Panc1 (cell line): ENCODE measurements around the gene RASGRP2. TPM values are rescaled to one million over a fixed set of nuclear protein-coding genes. Genes with fewer than 3 reads are reported as not detected.

Experiments
- ATAC-seq: fragments of 200-7000 bp; cut with Tn5 transposase; 2 replicates; pipeline ENCODE4 v1.9.1; 2020; ENCODE audit warnings: mild to moderate bottlenecking, moderate library complexity
- BruUV-seq: library from RNA; stranded (reverse); fragments of 400-500 nt; replicated peaks from 2 replicates; lab custom pipeline; 2021; lab: Mats Ljungman, UMichigan
- CTCF ChIA-PET: fragments of 300-600 bp; sonication (Branson Sonifier 250); formaldehyde crosslinking; loops from one replicate; lab custom pipeline; 2022; ENCODE audit warnings: antibody characterized with exemption; lab: Charles Lee
- POLR2A ChIA-PET: fragments of 300-600 bp; sonication (Branson Sonifier 250); formaldehyde crosslinking; loops from one replicate; lab custom pipeline; 2022; ENCODE audit warnings: antibody characterized with exemption; lab: Charles Lee
- DNase-seq: peaks from one replicate; pipeline ENCODE4 v3.0.0-alpha.2; 2010; ENCODE audit warnings: low read depth, low spot score
- H3K27ac ChIP-seq: 2 replicates; pipeline ENCODE4 v1.5.1; 2011; ENCODE audit warnings: mild to moderate bottlenecking, low read length, inconsistent platforms
- H3K27me3 ChIP-seq: fragments of 200-500 bp; sonication (Bioruptor generic); 2 replicates; pipeline ENCODE4 v1.6.0; 2014; ENCODE audit warnings: low read length, inconsistent platforms; ENCODE audit not compliant: control insufficient read depth, insufficient read depth
- H3K36me3 ChIP-seq: fragments of 200-500 bp; sonication (Bioruptor generic); 2 replicates; pipeline ENCODE4 v1.5.1; 2014; ENCODE audit warnings: inconsistent platforms, mild to moderate bottlenecking, low read length, moderate library complexity; ENCODE audit not compliant: control insufficient read depth, insufficient read depth
- H3K4me1 ChIP-seq: 2 replicates; pipeline ENCODE4 v1.5.1; 2011; ENCODE audit warnings: inconsistent platforms, mild to moderate bottlenecking, low read length, moderate library complexity; ENCODE audit not compliant: control insufficient read depth, insufficient read depth
- H3K4me3 ChIP-seq, 2 experiments: 2 replicates each; pipeline ENCODE4 v1.5.1; 2011 to 2012; ENCODE audit warnings: low read depth in 2 of 2, low read length in 2 of 2, mild to moderate bottlenecking in 2 of 2, inconsistent platforms in 1 of 2, moderate library complexity in 1 of 2
- H3K9me3 ChIP-seq: fragments of 200-500 bp; sonication (Bioruptor generic); 2 replicates; pipeline ENCODE4 v1.5.1; 2014; ENCODE audit warnings: low read depth, mild to moderate bottlenecking, inconsistent platforms, low read length, moderate library complexity; ENCODE audit not compliant: control insufficient read depth, insufficient read depth
- POLR2AphosphoS5 ChIP-seq: IDR thresholded peaks from 2 replicates; pipeline ENCODE4 v1.6.1; 2012; ENCODE audit warnings: mild to moderate bottlenecking, low read depth, low read length, moderate library complexity
- SIN3A ChIP-seq: IDR thresholded peaks from 2 replicates; pipeline ENCODE4 v1.6.1; 2012; ENCODE audit warnings: low read depth, mild to moderate bottlenecking, low read length, moderate library complexity, borderline replicate concordance; ENCODE audit not compliant: insufficient read depth
- TCF7L2 ChIP-seq: IDR thresholded peaks from 2 replicates; pipeline ENCODE4 v1.6.1; 2011; ENCODE audit warnings: mild to moderate bottlenecking, low read depth, low read length, inconsistent platforms
- in situ Hi-C: cut with HindIII; loops from 2 replicates; pipeline ENCODE4 v1.10.0; 2016; ENCODE audit warnings: low sequenced_read_pairs, low pct_unique_long_range_greater_than_20kb
- intact Hi-C: fragments of 100-400 bp; cut with micrococcal nuclease; formaldehyde crosslinking; loops from one replicate; pipeline ENCODE4 v1.10.0; 2022; ENCODE audit not compliant: unreplicated experiment
- total RNA-seq: library from RNA; stranded (reverse); gene quantifications from one replicate; pipeline ENCODE4 v1.2.1, GENCODE V29; 2021; ENCODE audit not compliant: unreplicated experiment
- TF ChIP-seq, protein P1 (sequence below): fragments of 450-650 bp; IDR thresholded peaks from 2 replicates; pipeline ENCODE4 v1.5.1; 2017; ENCODE audit warnings: mild to moderate bottlenecking
- TF ChIP-seq, protein P2 (sequence below), 2 experiments: IDR thresholded peaks; 2 replicates each; pipeline ENCODE4 v1.6.1; 2011 to 2012; ENCODE audit warnings: low read depth in 2 of 2, control low read depth in 1 of 2, low read length in 1 of 2, mild to moderate bottlenecking in 1 of 2, moderate library complexity in 1 of 2; ENCODE audit not compliant: insufficient read depth in 1 of 2

Gene RASGRP2
- total RNA-seq, 1 experiment from 2014 or later: 3.7 TPM

DNA sequence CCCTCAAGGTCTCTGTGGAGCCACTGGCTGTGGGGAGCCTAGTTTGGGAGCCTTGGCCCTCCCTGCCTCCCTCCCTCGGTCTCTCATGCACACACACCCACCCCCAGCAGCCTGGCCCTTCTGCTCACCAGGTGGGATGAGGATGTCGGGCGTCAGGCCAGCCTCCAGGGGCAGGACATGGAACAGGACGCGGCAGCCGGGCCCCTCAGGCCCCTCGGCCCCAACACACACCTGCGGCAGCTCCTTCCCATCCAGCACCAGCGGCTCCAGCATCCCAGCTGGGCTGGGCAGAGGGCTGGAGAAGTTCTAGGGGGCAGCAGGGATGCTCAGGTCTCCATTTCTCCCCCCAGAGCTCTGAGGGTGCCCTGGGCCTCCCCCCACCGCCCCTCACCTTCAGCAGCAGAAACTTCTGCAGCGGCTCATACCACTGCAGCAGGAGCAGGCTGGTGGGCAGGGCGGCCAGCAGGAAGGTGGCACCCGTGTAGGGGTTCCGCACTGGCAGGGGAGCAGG, 47.9 kb upstream of the RASGRP2 start:
- BruUV-seq: no TSS peak
- TF ChIP-seq TCF7L2 (no peak), POLR2AphosphoS5 (no peak), SIN3A (no peak)
- TF ChIP-seq, protein P1, sequence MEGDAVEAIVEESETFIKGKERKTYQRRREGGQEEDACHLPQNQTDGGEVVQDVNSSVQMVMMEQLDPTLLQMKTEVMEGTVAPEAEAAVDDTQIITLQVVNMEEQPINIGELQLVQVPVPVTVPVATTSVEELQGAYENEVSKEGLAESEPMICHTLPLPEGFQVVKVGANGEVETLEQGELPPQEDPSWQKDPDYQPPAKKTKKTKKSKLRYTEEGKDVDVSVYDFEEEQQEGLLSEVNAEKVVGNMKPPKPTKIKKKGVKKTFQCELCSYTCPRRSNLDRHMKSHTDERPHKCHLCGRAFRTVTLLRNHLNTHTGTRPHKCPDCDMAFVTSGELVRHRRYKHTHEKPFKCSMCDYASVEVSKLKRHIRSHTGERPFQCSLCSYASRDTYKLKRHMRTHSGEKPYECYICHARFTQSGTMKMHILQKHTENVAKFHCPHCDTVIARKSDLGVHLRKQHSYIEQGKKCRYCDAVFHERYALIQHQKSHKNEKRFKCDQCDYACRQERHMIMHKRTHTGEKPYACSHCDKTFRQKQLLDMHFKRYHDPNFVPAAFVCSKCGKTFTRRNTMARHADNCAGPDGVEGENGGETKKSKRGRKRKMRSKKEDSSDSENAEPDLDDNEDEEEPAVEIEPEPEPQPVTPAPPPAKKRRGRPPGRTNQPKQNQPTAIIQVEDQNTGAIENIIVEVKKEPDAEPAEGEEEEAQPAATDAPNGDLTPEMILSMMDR: no peak
- TF ChIP-seq, protein P2, sequence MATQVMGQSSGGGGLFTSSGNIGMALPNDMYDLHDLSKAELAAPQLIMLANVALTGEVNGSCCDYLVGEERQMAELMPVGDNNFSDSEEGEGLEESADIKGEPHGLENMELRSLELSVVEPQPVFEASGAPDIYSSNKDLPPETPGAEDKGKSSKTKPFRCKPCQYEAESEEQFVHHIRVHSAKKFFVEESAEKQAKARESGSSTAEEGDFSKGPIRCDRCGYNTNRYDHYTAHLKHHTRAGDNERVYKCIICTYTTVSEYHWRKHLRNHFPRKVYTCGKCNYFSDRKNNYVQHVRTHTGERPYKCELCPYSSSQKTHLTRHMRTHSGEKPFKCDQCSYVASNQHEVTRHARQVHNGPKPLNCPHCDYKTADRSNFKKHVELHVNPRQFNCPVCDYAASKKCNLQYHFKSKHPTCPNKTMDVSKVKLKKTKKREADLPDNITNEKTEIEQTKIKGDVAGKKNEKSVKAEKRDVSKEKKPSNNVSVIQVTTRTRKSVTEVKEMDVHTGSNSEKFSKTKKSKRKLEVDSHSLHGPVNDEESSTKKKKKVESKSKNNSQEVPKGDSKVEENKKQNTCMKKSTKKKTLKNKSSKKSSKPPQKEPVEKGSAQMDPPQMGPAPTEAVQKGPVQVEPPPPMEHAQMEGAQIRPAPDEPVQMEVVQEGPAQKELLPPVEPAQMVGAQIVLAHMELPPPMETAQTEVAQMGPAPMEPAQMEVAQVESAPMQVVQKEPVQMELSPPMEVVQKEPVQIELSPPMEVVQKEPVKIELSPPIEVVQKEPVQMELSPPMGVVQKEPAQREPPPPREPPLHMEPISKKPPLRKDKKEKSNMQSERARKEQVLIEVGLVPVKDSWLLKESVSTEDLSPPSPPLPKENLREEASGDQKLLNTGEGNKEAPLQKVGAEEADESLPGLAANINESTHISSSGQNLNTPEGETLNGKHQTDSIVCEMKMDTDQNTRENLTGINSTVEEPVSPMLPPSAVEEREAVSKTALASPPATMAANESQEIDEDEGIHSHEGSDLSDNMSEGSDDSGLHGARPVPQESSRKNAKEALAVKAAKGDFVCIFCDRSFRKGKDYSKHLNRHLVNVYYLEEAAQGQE (IDR thresholded peaks at IDR 0.05; ENCODE audit: insufficient read depth in 1 of 2, low read depth in 2 of 2, low read length in 1 of 2): no peak
- in situ Hi-C loops: no loop called here
- H3K4me3 ChIP-seq: no peak overlapping the region
- ChIA-PET POLR2A (interaction anchor here (1.1 kb wide), 2 partner anchors 13 to 35 kb away, joined by 3 to 5 read pairs; partner anchors contain the start of gene SF1), CTCF (interaction anchor here (0.6 kb wide), 2 partner anchors 10 to 374 kb away, joined by 3 to 9 read pairs; no protein-coding TSS in a partner anchor)
- H3K27ac ChIP-seq: no peak overlapping the region
- H3K4me1 ChIP-seq: no peaks in the 10 kb centered on the region
- DNase-seq: no peak
- H3K36me3 ChIP-seq: no peaks in the 10 kb centered on the region
- no peaks in the 10 kb centered on the region for H3K9me3 ChIP-seq
- no peaks in the 10 kb centered on the region for H3K27me3 ChIP-seq
- intact Hi-C loops: no loop called here
- no peak for ATAC-seq

DNA sequence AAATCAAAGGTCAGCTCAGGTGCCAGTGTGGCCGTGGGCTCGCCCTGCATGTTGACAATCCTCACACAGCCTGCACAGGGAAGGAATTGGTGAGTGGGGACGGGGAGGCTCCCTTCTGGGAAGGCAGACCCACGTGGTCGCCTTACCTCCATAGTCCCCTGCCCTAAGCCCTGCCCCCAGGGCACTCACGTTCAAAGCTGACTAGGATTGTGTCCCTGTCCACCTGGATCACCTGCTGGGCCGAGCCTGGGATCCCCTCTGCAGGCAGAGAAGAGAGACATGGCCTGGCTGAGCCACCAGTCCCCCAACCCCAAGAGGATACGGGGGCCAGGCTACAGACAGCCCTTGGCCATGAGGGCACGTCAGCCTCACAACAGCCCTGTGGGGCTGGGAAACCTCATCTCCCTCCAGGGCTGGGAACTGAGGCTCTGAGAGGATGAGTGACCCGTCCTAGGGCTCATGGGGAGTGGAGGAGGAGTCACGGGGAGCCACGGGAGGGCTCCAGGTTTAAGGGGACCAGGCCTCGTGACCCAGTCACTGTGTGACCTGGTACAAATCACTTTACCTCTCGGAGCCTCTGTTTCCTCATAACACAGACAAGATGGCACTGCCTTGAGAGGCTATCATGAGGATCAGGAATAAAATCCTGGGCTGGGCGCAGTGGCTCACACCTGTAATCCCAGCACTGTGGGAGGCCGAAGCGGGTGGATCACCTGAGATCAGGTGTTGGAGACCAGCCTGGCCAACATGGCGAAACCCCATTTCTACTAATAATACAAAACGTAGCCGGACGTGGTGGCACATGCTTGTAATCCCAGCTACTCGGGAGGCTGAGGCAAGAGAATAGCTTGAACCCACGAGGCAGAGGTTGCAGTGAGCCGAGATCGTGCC, 46.5 kb upstream of the RASGRP2 start:
- ATAC-seq (no peak), DNase-seq (no peak)
- in situ Hi-C loops (no loop called here), intact Hi-C loops (no loop called here)
- no peaks in the 10 kb centered on the region for H3K36me3 ChIP-seq
- TF ChIP-seq TCF7L2: no peak
- TF ChIP-seq POLR2AphosphoS5: no peak
- TF ChIP-seq, protein P2 (IDR thresholded peaks at IDR 0.05; ENCODE audit: insufficient read depth in 1 of 2, low read depth in 2 of 2, low read length in 1 of 2): no peak
- TF ChIP-seq, protein P1: no peak
- TF ChIP-seq SIN3A: no peak
- H3K4me3 ChIP-seq: no peak overlapping the region
- H3K27ac ChIP-seq: no peak overlapping the region
- no peaks in the 10 kb centered on the region for H3K27me3 ChIP-seq
- CTCF ChIA-PET: no interaction called here
- BruUV-seq: no TSS peak
- POLR2A ChIA-PET: interaction anchor here (1.1 kb wide), 1 partner anchor 12 kb away, joined by 5 read pairs; the partner anchor contains the start of gene SF1
- H3K4me1 ChIP-seq: no peaks in the 10 kb centered on the region
- H3K9me3 ChIP-seq: no peaks in the 10 kb centered on the region
